Muscle layer of colon (tissue), 2 donors: ENCODE measurements around the gene HTT.

Experiments used
- H3K27ac ChIP-seq: one replicate; pipeline ENCODE4 v1.7.0; 2013; ENCODE audit warnings: low read depth, mild to moderate bottlenecking, low read length, moderate library complexity
- H3K27me3 ChIP-seq, 2 donors: one replicate each; pipeline ENCODE4 v1.7.0; 2013; ENCODE audit warnings: low read length in 2 of 2, mild to moderate bottlenecking in 2 of 2; ENCODE audit not compliant: insufficient read depth in 2 of 2, control insufficient read depth in 1 of 2
- H3K36me3 ChIP-seq: one replicate; pipeline ENCODE4 v1.7.0; 2013; ENCODE audit warnings: mild to moderate bottlenecking, low read length; ENCODE audit not compliant: insufficient read depth
- H3K4me1 ChIP-seq: one replicate; pipeline ENCODE4 v1.7.0; 2013; ENCODE audit warnings: mild to moderate bottlenecking, low read length; ENCODE audit not compliant: insufficient read depth
- H3K4me3 ChIP-seq, 2 donors: one replicate each; pipeline ENCODE4 v1.7.0; 2013; ENCODE audit warnings: low read length in 2 of 2, low read depth in 1 of 2, mild to moderate bottlenecking in 1 of 2, moderate library complexity in 1 of 2
- H3K9ac ChIP-seq: one replicate; pipeline ENCODE4 v1.7.0; 2013; ENCODE audit warnings: low read length
- H3K9me3 ChIP-seq: one replicate; pipeline ENCODE4 v1.7.0; 2013; ENCODE audit warnings: mild to moderate bottlenecking, low read length
- donor health status: abdominal sarcoma.
- donor health status: Adenocarcinoma of cecum.

Gene HTT

GRCh38 chr4:3196670-3197359, 122.3 kb downstream of the HTT start:
- no peak overlapping the region for H3K27ac ChIP-seq
- H3K36me3 ChIP-seq = peaks cover 23% of the 10 kb centered on the region
- no peak overlapping the region for H3K4me3 ChIP-seq
- no peaks in the 10 kb centered on the region for H3K27me3 ChIP-seq
- no peak overlapping the region for H3K9ac ChIP-seq
- no peaks in the 10 kb centered on the region for H3K9me3 ChIP-seq
- no peaks in the 10 kb centered on the region for H3K4me1 ChIP-seq

DNA sequence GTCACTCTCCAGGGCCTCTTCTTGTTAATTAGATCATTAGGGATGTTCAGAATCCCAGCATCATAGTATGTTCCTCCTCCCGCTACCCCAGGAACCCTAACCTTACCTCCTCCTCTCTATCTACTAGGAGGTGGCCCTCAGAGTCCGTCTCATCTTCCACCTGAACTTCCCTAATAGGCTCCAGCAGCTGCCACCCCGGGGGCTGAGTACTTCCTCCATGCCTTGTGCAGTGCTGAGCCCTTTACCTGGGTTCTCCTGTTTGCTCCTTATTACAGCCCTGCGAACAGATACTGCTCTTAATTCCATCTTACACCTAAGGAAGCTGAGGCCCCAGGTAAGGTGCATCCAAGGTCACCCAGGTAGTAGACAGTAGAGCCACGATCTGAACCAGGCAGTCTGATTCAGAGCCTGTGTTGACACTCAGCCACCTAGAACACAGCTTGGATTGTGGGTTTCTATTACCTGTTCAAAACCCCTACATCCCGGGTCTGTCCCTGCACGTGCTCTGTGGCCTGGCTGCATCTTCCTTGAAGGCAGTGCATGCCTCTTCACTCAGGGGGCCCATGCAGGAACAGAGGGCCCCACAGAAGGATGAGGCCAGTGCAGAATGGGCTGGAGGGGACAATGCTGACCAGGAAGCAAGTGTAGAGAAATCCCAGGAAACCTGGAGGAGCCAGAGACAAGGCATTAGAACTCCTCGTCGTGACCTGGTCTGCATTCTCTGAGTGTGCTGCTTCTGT, 123.1 kb downstream of the HTT start:
- H3K4me3 ChIP-seq = no peak overlapping the region
- no peaks in the 10 kb centered on the region for H3K4me1 ChIP-seq
- H3K27ac ChIP-seq = no peak overlapping the region
- no peaks in the 10 kb centered on the region for H3K27me3 ChIP-seq
- peaks cover 19% of the 10 kb centered on the region for H3K36me3 ChIP-seq
- no peaks in the 10 kb centered on the region for H3K9me3 ChIP-seq
- H3K9ac ChIP-seq = no peak overlapping the region

DNA sequence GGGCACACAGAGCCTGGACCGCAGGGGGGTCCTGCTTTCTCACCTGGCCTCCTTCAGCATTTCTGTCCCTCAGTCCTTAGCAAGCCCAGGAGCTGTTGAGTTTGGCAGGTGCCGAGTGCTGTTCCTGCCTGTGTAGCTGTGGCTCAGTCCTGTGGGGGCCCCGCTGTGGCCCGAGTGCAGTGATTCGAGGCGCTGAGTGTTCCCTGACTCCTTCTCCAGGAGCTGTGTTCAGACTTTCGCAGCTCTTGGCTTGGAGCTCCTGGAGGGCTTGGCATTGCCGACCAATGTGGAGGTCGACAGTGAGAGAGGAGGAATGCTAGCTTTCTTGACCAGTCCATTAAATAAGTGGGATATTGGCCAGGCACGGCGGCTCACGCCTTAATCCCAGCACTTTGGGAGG, 124.4 kb downstream of the HTT start:
- H3K27ac ChIP-seq = no peak overlapping the region

DNA sequence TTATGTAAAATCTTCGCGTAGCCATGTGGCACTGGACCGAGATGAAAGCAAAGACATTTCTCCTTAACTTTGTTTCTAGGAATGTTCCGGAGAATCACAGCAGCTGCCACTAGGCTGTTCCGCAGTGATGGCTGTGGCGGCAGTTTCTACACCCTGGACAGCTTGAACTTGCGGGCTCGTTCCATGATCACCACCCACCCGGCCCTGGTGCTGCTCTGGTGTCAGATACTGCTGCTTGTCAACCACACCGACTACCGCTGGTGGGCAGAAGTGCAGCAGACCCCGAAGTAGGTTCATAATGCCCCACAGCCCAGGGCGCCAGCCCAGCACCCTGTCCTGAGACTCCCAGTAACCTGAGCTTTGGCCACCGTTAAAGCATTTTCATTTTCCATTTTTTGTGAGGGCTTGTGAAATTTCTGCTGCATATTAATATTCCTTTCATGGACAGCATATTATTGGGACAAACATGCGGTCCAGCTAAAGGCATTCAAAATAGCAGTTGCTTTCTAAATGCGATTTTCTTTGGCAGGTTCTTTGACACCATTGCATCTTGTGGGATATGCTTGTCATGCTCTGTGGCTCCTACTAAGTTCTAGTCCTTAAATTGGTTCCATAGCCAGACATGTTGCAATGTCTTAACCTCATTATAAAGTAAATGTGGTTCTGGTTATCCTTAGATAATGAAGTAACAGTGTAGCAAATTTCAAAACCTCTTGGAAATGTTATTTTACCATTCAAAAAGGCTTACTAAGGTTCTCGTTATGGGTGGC, 125.4 kb downstream of the HTT start:
- no peak overlapping the region for H3K27ac ChIP-seq

More for the DNA sequence above, 124.4 kb downstream of the HTT start:
- Histone ChIP-seq H3K4me1 (peaks cover 13% of the 10 kb centered on the region), H3K9ac (no peak overlapping the region), H3K36me3 (peaks cover 19% of the 10 kb centered on the region), H3K27me3 (no peaks in the 10 kb centered on the region), H3K9me3 (no peaks in the 10 kb centered on the region), H3K4me3 (no peak overlapping the region)

GRCh38 chr4:3200423-3201090, 126.1 kb downstream of the HTT start:
- no peak overlapping the region for H3K27ac ChIP-seq
- H3K9me3 ChIP-seq = no peaks in the 10 kb centered on the region
- H3K27me3 ChIP-seq = no peaks in the 10 kb centered on the region
- no peak overlapping the region for H3K4me3 ChIP-seq
- peaks cover 19% of the 10 kb centered on the region for H3K36me3 ChIP-seq
- no peak overlapping the region for H3K9ac ChIP-seq
- peaks cover 22% of the 10 kb centered on the region for H3K4me1 ChIP-seq

More for the DNA sequence above, 125.4 kb downstream of the HTT start:
- Histone ChIP-seq H3K4me1 (peaks cover 22% of the 10 kb centered on the region), H3K9ac (no peak overlapping the region), H3K9me3 (no peaks in the 10 kb centered on the region), H3K4me3 (no peak overlapping the region), H3K36me3 (peaks cover 19% of the 10 kb centered on the region), H3K27me3 (no peaks in the 10 kb centered on the region)

DNA sequence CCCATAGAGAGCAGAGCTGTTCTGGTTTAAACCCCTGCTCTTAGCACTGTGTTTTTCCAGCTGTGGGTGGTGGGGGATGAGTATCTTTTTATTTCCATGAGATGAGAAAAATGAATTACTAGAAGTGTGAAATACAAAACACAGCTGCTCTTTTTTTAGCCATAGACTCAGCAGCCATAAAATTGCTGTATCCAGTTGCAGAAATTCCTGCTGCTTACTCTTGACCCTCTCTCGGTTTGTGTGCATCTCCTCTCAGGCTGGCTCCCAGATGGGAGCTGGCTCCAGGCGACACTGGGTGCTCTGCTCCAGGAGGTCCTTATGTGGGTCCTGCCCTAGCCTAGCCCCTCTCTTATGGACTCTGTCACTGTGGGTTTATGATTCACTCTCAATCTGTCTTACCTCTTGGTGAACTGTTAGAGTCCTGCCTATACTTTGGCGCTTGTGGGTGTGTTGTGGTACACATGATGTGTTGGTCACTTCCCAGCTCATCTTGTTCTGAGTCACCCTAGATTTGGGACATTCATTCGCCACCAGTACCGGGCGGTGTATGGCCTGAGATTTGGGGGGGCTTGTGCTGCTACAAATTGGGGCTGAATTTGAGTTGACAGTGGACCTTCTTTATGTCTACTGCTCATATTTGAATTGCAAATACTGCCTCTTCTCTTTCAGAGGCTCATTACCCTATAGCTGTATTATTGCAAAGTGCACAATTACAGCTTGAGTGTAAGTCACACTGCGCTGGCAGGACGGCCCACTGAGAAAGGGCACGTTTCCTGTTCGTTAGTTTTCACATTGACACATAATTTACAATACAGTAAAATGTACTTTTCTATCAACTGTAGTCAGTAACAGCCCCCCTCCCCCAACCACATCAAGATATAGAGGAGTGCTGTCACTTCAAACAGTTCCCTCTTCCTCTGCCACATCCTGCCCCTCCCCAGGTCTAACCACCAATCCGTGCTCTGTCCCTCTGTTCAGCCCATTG, 127.5 kb downstream of the HTT start:
- peaks cover 22% of the 10 kb centered on the region for H3K4me1 ChIP-seq
- H3K27ac ChIP-seq = no peak overlapping the region
- H3K27me3 ChIP-seq = no peaks in the 10 kb centered on the region
- no peak overlapping the region for H3K9ac ChIP-seq
- peaks cover 25% of the 10 kb centered on the region for H3K36me3 ChIP-seq
- H3K9me3 ChIP-seq = no peaks in the 10 kb centered on the region
- no peak overlapping the region for H3K4me3 ChIP-seq

- no peaks in the 10 kb centered on the region for H3K9me3 ChIP-seq
- no peak overlapping the region for H3K27ac ChIP-seq
- H3K4me3 ChIP-seq = no peak overlapping the region
- no peaks in the 10 kb centered on the region for H3K27me3 ChIP-seq
- H3K4me1 ChIP-seq = peaks cover 22% of the 10 kb centered on the region
- no peak overlapping the region for H3K9ac ChIP-seq
- H3K36me3 ChIP-seq = peaks cover 33% of the 10 kb centered on the region
Measured at GRCh38 chr4:3202836-3203820, 128.6 kb downstream of the HTT start.

DNA sequence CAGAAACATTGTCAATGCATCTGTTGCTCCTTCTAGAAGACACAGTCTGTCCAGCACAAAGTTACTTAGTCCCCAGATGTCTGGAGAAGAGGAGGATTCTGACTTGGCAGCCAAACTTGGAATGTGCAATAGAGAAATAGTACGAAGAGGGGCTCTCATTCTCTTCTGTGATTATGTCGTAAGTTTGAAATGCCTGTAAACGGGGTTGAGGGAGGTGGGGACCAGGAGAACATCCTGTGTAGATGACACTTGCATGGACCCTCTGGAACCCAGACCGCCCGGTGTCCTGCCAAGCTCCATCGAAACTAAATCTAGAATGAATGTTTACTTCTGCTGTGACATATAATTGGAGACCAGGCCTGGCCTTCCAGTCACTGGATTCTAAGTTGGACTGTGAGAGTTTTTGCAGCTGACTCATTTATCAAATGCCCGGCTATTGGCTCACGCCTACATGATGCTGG, 129.5 kb downstream of the HTT start:
- Histone ChIP-seq H3K27me3 (no peaks in the 10 kb centered on the region), H3K4me1 (peaks cover 22% of the 10 kb centered on the region), H3K9ac (no peak overlapping the region), H3K27ac (no peak overlapping the region), H3K36me3 (peaks cover 31% of the 10 kb centered on the region), H3K9me3 (no peaks in the 10 kb centered on the region), H3K4me3 (no peak overlapping the region)

DNA sequence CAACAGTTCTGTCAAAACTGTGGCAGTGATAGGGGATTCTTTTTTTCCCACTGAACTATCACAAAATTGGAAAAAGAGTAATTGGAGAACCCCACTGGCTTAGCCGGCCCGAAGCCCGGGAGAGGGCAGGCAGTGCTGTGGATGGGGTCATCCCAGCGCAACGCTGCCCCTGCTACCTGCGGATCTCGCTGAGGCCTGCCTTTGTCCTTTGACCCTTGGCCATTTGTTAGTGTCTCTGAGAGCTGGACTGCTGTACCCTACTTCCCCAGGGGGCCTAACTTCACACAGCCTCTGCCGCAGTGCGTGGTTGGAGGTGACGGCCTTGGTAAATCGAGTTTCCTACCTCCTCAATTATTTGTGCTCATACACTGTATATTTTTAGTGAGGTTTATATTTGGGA, 131.5 kb downstream of the HTT start:
- no peaks in the 10 kb centered on the region for H3K9me3 ChIP-seq
- peaks cover 22% of the 10 kb centered on the region for H3K4me1 ChIP-seq
- no peak overlapping the region for H3K4me3 ChIP-seq
- H3K27ac ChIP-seq = no peak overlapping the region
- peaks cover 35% of the 10 kb centered on the region for H3K36me3 ChIP-seq
- no peaks in the 10 kb centered on the region for H3K27me3 ChIP-seq
- H3K9ac ChIP-seq = no peak overlapping the region
